Stimulated activated effector memory CD8-positive, alpha-beta T cell treated with anti-CD3 and anti-CD28 coated beads, Interleukin-12 subunit alpha, Interleukin-12 subunit beta, amount 100 ng/mL, for 72 hours (primary cell): Measurements from ENCODE around the gene SLC24A3.

Experiments used
- ATAC-seq: fragments of 150-1000 bp; cut with Tn5 transposase; 2 replicates; pipeline ENCODE4 v1.10.0; 2021
- DNase-seq, 2 donors: peaks; one replicate each; pipeline ENCODE4 v3.0.0; 2021 to 2022; ENCODE audit warnings: low spot score in 2 of 2
- H3K27ac Mint-ChIP-seq: one replicate; pipeline ENCODE4 v1.8.0; 2022; ENCODE audit warnings: mild to moderate bottlenecking, mixed read lengths
- H3K36me3 Mint-ChIP-seq: one replicate; pipeline ENCODE4 v1.8.0; 2022; ENCODE audit warnings: mild to moderate bottlenecking, mixed read lengths
- H3K4me1 Mint-ChIP-seq: one replicate; pipeline ENCODE4 v1.8.0; 2022; ENCODE audit warnings: mixed read lengths
- H3K4me3 Mint-ChIP-seq: one replicate; pipeline ENCODE4 v1.8.0; 2022; ENCODE audit warnings: mild to moderate bottlenecking, mixed read lengths
- H3K9me3 Mint-ChIP-seq: one replicate; pipeline ENCODE4 v1.8.0; 2022; ENCODE audit warnings: mixed read lengths

The SLC24A3 gene

DNA sequence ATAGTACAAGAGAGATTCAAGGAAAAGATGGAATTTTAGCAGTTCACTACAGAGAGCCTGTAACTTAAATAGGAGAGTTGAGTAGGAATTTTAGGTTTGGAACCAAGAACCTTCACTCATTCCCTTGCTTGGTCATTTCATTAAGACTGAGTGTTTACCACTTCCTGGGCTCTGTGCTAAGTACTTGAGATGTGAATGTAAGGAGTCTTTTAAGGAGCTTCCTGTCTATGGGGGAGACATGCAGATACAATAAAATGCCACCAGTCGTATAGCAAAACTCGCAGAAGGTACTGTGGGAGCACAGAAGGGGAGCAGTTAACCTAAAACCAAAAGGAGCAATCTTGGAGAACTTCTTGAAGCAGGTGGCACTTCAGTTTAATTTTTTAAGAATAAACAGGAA lies 204.2 kb downstream of the SLC24A3 start:
- H3K9me3 Mint-ChIP-seq, result peaks cover 7% of the 10 kb centered on the region
- no peak overlapping the region for H3K4me3 Mint-ChIP-seq
- ATAC-seq, result no peak
- no peaks in the 10 kb centered on the region for H3K4me1 Mint-ChIP-seq
- no peak for DNase-seq
- no peaks in the 10 kb centered on the region for H3K36me3 Mint-ChIP-seq
- H3K27ac Mint-ChIP-seq, result no peak overlapping the region

DNA sequence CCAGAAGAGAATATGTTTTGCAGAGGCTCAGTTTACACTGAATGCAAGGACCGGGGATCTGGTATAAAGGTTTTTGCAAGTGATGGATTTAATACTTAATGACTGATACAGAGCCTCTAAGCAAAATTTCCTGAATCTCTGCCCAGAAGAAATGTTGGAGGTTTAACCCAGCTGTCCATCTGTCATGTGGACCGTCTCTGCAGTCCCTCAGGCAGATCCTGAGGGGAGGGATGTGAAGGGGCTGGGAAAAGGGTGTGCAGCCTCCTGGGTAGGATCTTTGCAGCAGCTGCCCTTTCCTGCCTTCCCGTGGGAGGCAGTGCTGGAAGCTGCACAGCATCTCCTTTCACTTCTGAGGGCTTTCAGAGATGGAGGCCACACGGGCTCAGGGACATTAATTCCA lies 207.0 kb downstream of the SLC24A3 start:
- H3K27ac Mint-ChIP-seq, result no peak overlapping the region
- H3K9me3 Mint-ChIP-seq, result peaks cover 4% of the 10 kb centered on the region
- H3K4me1 Mint-ChIP-seq, result no peaks in the 10 kb centered on the region
- DNase-seq (no peak), ATAC-seq (no peak)
- H3K4me3 Mint-ChIP-seq, result no peak overlapping the region
- H3K36me3 Mint-ChIP-seq, result no peaks in the 10 kb centered on the region

DNA sequence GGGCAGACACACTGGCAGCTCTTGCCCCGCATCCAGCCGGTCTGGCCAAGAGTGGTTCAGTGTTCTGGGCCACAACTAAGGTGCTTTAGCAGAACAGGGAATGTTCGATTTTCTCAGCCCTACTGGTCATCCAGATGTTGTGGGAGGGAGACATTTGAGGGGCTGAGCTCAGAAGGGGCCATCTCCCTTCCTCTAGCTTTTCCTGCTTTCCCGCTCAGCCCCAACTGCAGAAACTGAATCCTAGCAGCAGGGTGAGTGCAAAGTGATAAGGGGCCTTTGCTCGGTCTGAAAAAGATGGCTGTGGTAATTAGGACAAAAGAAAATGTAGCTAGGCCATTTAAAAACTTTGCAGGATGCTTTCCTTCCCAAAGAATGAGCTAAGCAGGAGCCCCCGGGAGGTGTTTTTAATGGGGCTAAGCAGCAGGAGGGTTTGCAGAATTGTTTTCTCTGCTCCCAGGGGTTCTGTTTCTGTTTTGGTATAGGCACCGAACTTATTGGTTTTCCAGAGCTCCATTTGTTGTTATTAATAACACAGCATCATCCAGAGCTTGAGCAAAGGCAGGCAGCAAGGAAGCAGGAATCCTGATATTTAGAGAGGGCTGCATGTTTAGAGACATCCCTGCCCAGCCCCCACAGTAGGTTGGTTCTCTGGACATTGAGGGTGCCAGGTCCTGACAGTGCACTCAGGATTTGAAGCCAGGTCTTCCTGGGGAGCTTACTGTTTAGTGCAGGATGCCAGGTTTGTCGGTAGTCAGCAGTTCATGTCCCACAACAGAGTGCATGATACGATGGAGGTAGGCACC lies 210.9 kb downstream of the SLC24A3 start:
- no peak overlapping the region for H3K27ac Mint-ChIP-seq
- no peak for ATAC-seq
- peaks cover 8% of the 10 kb centered on the region for H3K9me3 Mint-ChIP-seq
- H3K4me3 Mint-ChIP-seq, result no peak overlapping the region
- DNase-seq, result peak in 1 of 2 donors; percentile 29
- H3K36me3 Mint-ChIP-seq, result no peaks in the 10 kb centered on the region
- H3K4me1 Mint-ChIP-seq, result no peaks in the 10 kb centered on the region

- DNase-seq (peak in 1 of 2 donors; percentile 4), ATAC-seq (no peak)
- no peaks in the 10 kb centered on the region for H3K4me1 Mint-ChIP-seq
- H3K4me3 Mint-ChIP-seq, result no peak overlapping the region
- H3K27ac Mint-ChIP-seq, result no peak overlapping the region
- no peaks in the 10 kb centered on the region for H3K36me3 Mint-ChIP-seq
- peaks cover 8% of the 10 kb centered on the region for H3K9me3 Mint-ChIP-seq
Observed at GRCh38 chr20:19423900-19424620, 211.6 kb downstream of the SLC24A3 start.

- ATAC-seq (no peak), DNase-seq (no peak)
- no peak overlapping the region for H3K4me3 Mint-ChIP-seq
- H3K9me3 Mint-ChIP-seq, result peaks cover 6% of the 10 kb centered on the region
- H3K27ac Mint-ChIP-seq, result no peak overlapping the region
- no peaks in the 10 kb centered on the region for H3K36me3 Mint-ChIP-seq
- no peaks in the 10 kb centered on the region for H3K4me1 Mint-ChIP-seq
Observed at GRCh38 chr20:19426356-19426755, 213.9 kb downstream of the SLC24A3 start.

DNA sequence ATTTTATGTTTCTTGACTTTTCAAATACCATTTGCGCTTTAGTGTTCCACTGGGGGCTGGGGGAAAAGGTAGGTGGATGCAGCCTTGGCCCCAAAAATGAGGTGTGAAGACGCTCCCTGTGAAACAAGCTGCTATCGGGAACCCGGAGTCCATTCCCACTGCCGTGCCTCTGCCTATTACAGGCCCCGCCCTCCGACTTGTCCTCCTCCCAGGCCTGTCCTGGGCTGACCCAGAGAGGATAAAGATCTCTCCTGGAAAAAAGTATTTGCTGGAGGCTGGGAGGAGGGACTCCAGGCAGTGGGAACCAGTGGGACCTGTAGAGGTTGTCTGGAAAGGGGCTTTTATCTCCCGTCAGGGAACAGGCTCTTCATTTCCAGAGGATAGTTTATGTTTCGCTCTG lies 215.0 kb downstream of the SLC24A3 start:
- ATAC-seq, result no peak
- DNase-seq, result peak in 1 of 2 donors; percentile 10
- no peaks in the 10 kb centered on the region for H3K4me1 Mint-ChIP-seq
- no peak overlapping the region for H3K4me3 Mint-ChIP-seq
- H3K36me3 Mint-ChIP-seq, result no peaks in the 10 kb centered on the region
- peaks cover 4% of the 10 kb centered on the region for H3K9me3 Mint-ChIP-seq
- no peak overlapping the region for H3K27ac Mint-ChIP-seq

GRCh38 chr20:19427913-19428312 lies 215.5 kb downstream of the SLC24A3 start:
- H3K27ac Mint-ChIP-seq, result no peak overlapping the region
- no peaks in the 10 kb centered on the region for H3K4me1 Mint-ChIP-seq
- DNase-seq, result peak in 1 of 2 donors; percentile 10
- no peak overlapping the region for H3K4me3 Mint-ChIP-seq
- H3K36me3 Mint-ChIP-seq, result no peaks in the 10 kb centered on the region
- no peak for ATAC-seq
- peaks cover 4% of the 10 kb centered on the region for H3K9me3 Mint-ChIP-seq

GRCh38 chr20:19428324-19428723 lies 215.9 kb downstream of the SLC24A3 start:
- DNase-seq (no peak), ATAC-seq (no peak)
- H3K4me1 Mint-ChIP-seq, result no peaks in the 10 kb centered on the region
- H3K9me3 Mint-ChIP-seq, result peaks cover 4% of the 10 kb centered on the region
- no peak overlapping the region for H3K27ac Mint-ChIP-seq
- H3K4me3 Mint-ChIP-seq, result no peak overlapping the region
- H3K36me3 Mint-ChIP-seq, result no peaks in the 10 kb centered on the region

DNA sequence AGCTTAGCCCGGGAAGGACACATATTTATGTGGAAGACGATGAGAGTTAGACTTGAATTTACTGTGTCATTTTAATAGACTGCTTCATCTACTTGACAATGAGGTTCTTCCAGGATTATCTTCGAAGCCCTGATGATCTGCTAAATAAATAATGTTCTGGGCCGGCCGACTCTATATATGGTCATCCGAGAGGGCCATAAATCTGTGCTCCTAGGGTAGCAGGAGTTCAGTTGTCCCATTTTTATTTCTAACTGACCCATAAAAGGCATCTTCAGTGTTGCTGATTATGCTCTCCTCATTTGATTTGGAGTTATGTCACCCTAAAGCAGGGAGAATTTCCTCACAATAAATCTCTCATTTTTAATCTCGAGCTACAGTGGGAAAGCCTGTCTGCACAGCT lies 217.1 kb downstream of the SLC24A3 start:
- H3K4me1 Mint-ChIP-seq, result no peaks in the 10 kb centered on the region
- no peak overlapping the region for H3K4me3 Mint-ChIP-seq
- DNase-seq, result no peak
- H3K9me3 Mint-ChIP-seq, result peaks cover 4% of the 10 kb centered on the region
- H3K27ac Mint-ChIP-seq, result no peak overlapping the region
- no peak for ATAC-seq
- H3K36me3 Mint-ChIP-seq, result no peaks in the 10 kb centered on the region

GRCh38 chr20:19430641-19431315 lies 218.3 kb downstream of the SLC24A3 start:
- H3K4me1 Mint-ChIP-seq, result no peaks in the 10 kb centered on the region
- no peaks in the 10 kb centered on the region for H3K36me3 Mint-ChIP-seq
- DNase-seq (no peak), ATAC-seq (no peak)
- peaks cover 4% of the 10 kb centered on the region for H3K9me3 Mint-ChIP-seq
- no peak overlapping the region for H3K4me3 Mint-ChIP-seq
- H3K27ac Mint-ChIP-seq, result no peak overlapping the region

- no peaks in the 10 kb centered on the region for H3K36me3 Mint-ChIP-seq
- no peak overlapping the region for H3K4me3 Mint-ChIP-seq
- H3K9me3 Mint-ChIP-seq, result peaks cover 4% of the 10 kb centered on the region
- H3K27ac Mint-ChIP-seq, result no peak overlapping the region
- ATAC-seq (peak; percentile 37), DNase-seq (no peak)
- H3K4me1 Mint-ChIP-seq, result no peaks in the 10 kb centered on the region
Observed at GRCh38 chr20:19431316-19431700, 218.9 kb downstream of the SLC24A3 start.

DNA sequence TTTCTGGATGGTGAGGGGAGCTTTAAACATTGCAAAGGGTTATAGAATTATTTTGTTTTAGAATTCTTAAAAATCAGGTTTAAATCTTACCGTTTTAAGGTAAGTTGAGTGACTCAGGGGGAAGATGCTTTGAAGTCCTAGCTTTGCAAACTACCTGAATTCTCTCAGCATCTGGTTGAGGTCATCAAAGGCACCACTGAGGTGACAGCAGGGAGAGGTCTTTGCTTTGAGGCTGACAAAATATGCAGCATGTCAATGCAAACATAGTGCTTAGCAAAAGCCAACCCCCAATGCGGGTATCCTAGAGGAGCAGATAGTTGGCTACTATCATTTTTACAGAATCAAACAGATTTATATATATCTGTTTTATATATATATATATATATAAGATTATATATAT lies 219.5 kb downstream of the SLC24A3 start:
- H3K27ac Mint-ChIP-seq, result no peak overlapping the region
- H3K4me3 Mint-ChIP-seq, result no peak overlapping the region
- no peaks in the 10 kb centered on the region for H3K36me3 Mint-ChIP-seq
- no peaks in the 10 kb centered on the region for H3K9me3 Mint-ChIP-seq
- ATAC-seq (no peak), DNase-seq (no peak)
- H3K4me1 Mint-ChIP-seq, result no peaks in the 10 kb centered on the region

GRCh38 chr20:19433371-19434350 lies 221.2 kb downstream of the SLC24A3 start:
- H3K36me3 Mint-ChIP-seq, result no peaks in the 10 kb centered on the region
- H3K9me3 Mint-ChIP-seq, result no peaks in the 10 kb centered on the region
- no peaks in the 10 kb centered on the region for H3K4me1 Mint-ChIP-seq
- no peak overlapping the region for H3K27ac Mint-ChIP-seq
- ATAC-seq, result no peak
- DNase-seq, result no peak
- no peak overlapping the region for H3K4me3 Mint-ChIP-seq

DNA sequence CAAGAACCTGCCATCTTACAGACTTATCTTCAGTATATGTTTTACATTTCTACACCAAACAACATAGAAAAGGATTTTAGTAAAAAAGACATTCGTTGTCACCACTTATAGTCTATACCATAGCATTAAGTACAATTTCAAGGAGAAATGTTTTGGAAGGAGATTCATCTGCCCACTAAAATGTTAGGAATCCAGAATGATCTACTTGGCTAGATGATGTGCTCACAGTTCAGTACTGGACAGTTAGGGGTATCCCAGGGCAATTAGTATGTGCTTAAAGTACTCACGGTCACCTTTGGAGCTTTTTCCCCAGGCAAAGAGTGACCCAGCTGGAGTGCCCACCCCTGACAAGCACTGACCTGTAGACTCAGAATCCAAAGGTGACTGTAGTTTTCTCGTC lies 222.9 kb downstream of the SLC24A3 start:
- Mint-ChIP-seq H3K36me3 (no peaks in the 10 kb centered on the region), H3K4me3 (no peak overlapping the region), H3K27ac (no peak overlapping the region), H3K4me1 (no peaks in the 10 kb centered on the region), H3K9me3 (peaks cover 2% of the 10 kb centered on the region)
- no peak for DNase-seq
- ATAC-seq, result no peak

DNA sequence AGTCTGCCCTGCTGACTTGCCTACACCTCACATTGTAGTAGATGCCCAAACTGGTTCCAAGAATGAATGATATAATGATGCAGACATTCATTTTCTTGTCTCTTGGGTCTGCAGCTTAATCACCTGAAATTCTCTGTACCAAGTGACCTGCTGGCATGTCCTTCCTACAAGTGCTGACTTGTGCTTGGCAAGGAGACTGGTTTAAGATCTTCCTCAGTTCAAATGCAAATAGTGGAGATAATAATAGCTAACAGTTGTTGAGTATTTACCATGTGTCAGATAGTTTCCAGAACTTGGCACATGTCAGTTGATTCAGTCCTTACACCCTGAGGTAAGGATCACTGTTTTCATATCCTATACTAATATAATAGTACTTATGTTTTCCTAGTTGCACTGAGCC lies 223.4 kb downstream of the SLC24A3 start:
- Mint-ChIP-seq H3K36me3 (no peaks in the 10 kb centered on the region), H3K9me3 (peaks cover 2% of the 10 kb centered on the region), H3K27ac (no peak overlapping the region), H3K4me3 (no peak overlapping the region), H3K4me1 (no peaks in the 10 kb centered on the region)
- DNase-seq (no peak), ATAC-seq (no peak)
